Esophagus squamous epithelium (tissue), 4 donors: ENCODE results near the gene FGFR3.

Experiments
- CTCF ChIP-seq, 6 experiments: fragments of 450-650 bp in 4 of 6; fragments of 200-600 bp in 2 of 6; sonication (generic) in 2 of 6; IDR thresholded peaks; one replicate each; pipeline ENCODE4 v1.5.1; 2016 to 2019; ENCODE audit warnings: antibody characterized with exemption in 6 of 6, mild to moderate bottlenecking in 4 of 6, moderate library complexity in 4 of 6
- POLR2A ChIP-seq, 4 donors: fragments of 450-650 bp; IDR thresholded peaks; one replicate each; pipeline ENCODE4 v1.6.1; 2017; ENCODE audit warnings: antibody characterized with exemption in 4 of 4, mild to moderate bottlenecking in 4 of 4, moderate library complexity in 3 of 4

GRCh38 chr4:1747603-1747967 is 45.5 kb upstream of the FGFR3 start:
- TF ChIP-seq CTCF (IDR thresholded peaks at IDR 0.05) (no peak), POLR2A (IDR thresholded peaks at IDR 0.05) (no peak)
